Fibroblast of mammary gland (primary cell): ENCODE results near the gene STAC.

Source experiments
- DNase-seq: peaks from one replicate; pipeline ENCODE4 v3.0.0-alpha.2; 2010; ENCODE audit warnings: low read depth
- H3K4me3 ChIP-seq: 2 replicates; pipeline ENCODE4 v1.5.1; 2011; ENCODE audit warnings: low read depth, mild to moderate bottlenecking, low read length, moderate library complexity; ENCODE audit not compliant: control insufficient read depth
- TF ChIP-seq, protein P1 (sequence below): conservative IDR thresholded peaks from 2 replicates; pipeline ENCODE4 v1.5.1; 2011; ENCODE audit warnings: low read depth, low read length, inconsistent platforms; ENCODE audit not compliant: control insufficient read depth, insufficient read depth

The STAC gene

DNA sequence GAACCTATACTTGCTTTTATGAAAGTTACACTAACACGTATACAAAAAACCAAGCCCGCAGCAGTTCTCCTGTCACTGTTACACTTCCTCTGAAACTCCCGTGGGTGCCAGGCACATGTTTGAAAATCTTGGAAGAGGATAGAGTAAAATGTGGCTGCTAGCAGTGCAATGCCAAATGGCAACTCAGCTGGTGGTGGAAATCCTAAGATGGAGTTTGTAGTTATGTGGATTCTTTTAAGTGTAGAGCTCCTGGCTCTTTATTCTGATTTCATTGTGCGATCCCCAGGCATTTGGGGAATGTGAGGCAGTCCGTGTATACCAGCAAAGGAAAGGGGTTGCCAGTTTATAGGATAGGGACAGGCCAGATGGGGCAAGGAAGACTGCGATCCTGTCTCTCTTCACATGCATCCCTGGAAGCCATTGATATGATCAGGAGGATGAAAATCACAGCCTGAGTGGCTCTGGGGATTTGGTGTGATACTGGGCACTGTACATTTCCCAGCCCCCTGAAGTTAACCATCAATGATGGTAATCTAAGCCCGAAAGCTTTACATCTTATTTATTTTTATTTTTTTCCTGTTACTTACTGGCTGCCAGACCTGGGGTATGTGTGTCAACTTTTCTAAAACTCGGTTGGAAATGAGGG lies 1.1 kb downstream of the STAC start:
- TF ChIP-seq, protein P1, sequence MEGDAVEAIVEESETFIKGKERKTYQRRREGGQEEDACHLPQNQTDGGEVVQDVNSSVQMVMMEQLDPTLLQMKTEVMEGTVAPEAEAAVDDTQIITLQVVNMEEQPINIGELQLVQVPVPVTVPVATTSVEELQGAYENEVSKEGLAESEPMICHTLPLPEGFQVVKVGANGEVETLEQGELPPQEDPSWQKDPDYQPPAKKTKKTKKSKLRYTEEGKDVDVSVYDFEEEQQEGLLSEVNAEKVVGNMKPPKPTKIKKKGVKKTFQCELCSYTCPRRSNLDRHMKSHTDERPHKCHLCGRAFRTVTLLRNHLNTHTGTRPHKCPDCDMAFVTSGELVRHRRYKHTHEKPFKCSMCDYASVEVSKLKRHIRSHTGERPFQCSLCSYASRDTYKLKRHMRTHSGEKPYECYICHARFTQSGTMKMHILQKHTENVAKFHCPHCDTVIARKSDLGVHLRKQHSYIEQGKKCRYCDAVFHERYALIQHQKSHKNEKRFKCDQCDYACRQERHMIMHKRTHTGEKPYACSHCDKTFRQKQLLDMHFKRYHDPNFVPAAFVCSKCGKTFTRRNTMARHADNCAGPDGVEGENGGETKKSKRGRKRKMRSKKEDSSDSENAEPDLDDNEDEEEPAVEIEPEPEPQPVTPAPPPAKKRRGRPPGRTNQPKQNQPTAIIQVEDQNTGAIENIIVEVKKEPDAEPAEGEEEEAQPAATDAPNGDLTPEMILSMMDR = no peak
- DNase-seq = no peak
- H3K4me3 ChIP-seq = peak overlapping the region; percentile 53

- peak; percentile 22 for DNase-seq
- TF ChIP-seq, protein P1 = no peak
- H3K4me3 ChIP-seq = no peak overlapping the region
These were observed 13.3 kb downstream of the STAC start for GRCh38 chr3:36393563-36393962.

GRCh38 chr3:36394176-36394575 lies 13.9 kb downstream of the STAC start:
- TF ChIP-seq, protein P1 = no peak
- DNase-seq = peak; percentile 53
- H3K4me3 ChIP-seq = no peak overlapping the region

DNA sequence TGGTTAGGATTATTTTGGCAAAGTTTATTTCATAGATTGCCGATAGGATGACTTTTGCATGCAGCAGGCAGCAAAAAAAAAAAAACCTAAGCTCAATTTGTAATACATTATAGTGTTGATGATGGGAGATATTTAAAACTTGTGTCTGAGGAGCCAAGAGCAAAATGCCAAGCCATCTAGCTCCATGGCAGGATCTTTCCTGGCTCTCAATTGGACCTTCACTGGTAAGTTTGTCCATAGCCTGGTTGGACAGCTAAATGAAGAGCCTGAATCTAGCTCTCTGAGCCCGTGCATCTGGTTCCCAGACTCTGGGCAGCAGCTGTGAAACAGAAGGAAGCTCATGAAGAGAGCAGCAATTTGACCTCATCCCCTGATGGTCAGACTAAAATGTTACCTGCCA lies 17.5 kb downstream of the STAC start:
- TF ChIP-seq, protein P1 = no peak
- no peak for DNase-seq
- no peak overlapping the region for H3K4me3 ChIP-seq

GRCh38 chr3:36399933-36400332 lies 19.6 kb downstream of the STAC start:
- H3K4me3 ChIP-seq = no peak overlapping the region
- TF ChIP-seq, protein P1 = no peak
- DNase-seq = no peak

DNA sequence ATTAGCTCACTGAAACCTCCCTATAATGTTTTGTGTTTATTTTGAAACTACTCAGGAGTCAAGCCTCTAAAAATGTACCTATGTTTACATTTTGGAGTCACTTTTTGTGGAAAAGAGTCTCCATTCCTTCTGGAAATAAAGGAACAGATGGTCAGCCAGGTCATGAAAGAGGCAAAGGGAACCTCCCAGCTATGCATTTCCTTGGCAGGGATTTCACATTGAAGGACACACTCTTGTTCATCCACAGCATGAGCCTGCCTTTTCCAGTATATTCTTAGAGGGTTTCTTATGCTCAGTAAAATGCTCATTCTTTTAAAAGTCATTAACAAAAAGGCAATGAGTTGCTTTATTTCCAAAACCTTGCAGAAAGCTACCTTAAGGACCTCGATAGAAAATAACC lies 20.8 kb downstream of the STAC start:
- no peak for DNase-seq
- TF ChIP-seq, protein P1 = no peak
- H3K4me3 ChIP-seq = no peak overlapping the region

GRCh38 chr3:36403661-36404060 lies 23.4 kb downstream of the STAC start:
- TF ChIP-seq, protein P1 = no peak
- peak; percentile 19 for DNase-seq
- no peak overlapping the region for H3K4me3 ChIP-seq
